H1 (cell line): ENCODE results near the gene PALD1. TPM values are rescaled to one million over a fixed set of nuclear protein-coding genes. Genes with fewer than 3 reads are reported as not detected.

Experiments used
- ASH2L ChIP-seq: fragments of 200-600, 300-600 bp; sonication (generic); IDR thresholded peaks from one replicate; pipeline ENCODE4 v1.7.1; 2017; ENCODE audit warnings: low read length
- CEBPB ChIP-seq: IDR thresholded peaks from 2 replicates; pipeline ENCODE4 v1.6.1; 2012; ENCODE audit warnings: low read depth, low read length
- GABPA ChIP-seq: IDR thresholded peaks from 2 replicates; pipeline ENCODE4 v1.6.1; 2011; ENCODE audit warnings: mild to moderate bottlenecking, low read length, moderate library complexity, borderline replicate concordance; ENCODE audit not compliant: insufficient read depth
- NRF1 ChIP-seq: IDR thresholded peaks from 2 replicates; pipeline ENCODE4 v1.6.1; 2011; ENCODE audit warnings: mild to moderate bottlenecking, low read depth, low read length, improper control_type of control experiment
- TAF1 ChIP-seq: IDR thresholded peaks from 2 replicates; pipeline ENCODE4 v1.6.1; 2011; ENCODE audit warnings: mild to moderate bottlenecking, low read depth, low read length
- USF2 ChIP-seq: IDR thresholded peaks from 2 replicates; pipeline ENCODE4 v1.6.1; 2011; ENCODE audit warnings: low read length, improper control_type of control experiment
- polyA plus RNA-seq, 7 experiments: library from polyadenylated mRNA; depleted of rRNA in 3 of 7; stranded (reverse) in 5 of 7; unstranded in 2 of 7; fragments of >200 nt in 5 of 7; fragments of 200-250 nt in 2 of 7; gene quantifications; 1 replicate in 5 of 7; 2 replicates in 1 of 7; 4 replicates in 1 of 7; pipeline versions ENCODE4 v1.2.1 to v1.2.3, GENCODE V29; 2011 to 2013; ENCODE audit warnings: missing spikeins in 2 of 7, mixed read lengths in 2 of 7
- total RNA-seq: library from RNA; stranded (reverse); fragmentation: NEBNext Ultra II Directional; extraction: Animal tissue kit (Norgen Biotek cat#: 25700); gene quantifications from 2 replicates; pipeline ENCODE4 v1.2.1, GENCODE V29; 2021

The PALD1 gene
- total and polyA plus RNA-seq, 2 of the 8 experiments (the other 6 are each of a cell fraction or from before 2014, with no cell fraction given) = 13.3 to 32.8 TPM

GRCh38 chr10:70562036-70562755 is 83.6 kb downstream of the PALD1 start (continued):
- TF ChIP-seq NRF1 (no peak), GABPA (no peak), TAF1 (no peak), USF2 (no peak), CEBPB (no peak), ASH2L (no peak)
- TF ChIP-seq, all 59 proteins: peak for 0
